PC-9 (cell line): ENCODE results near the gene LPCAT1. TPM values are rescaled to one million over a fixed set of nuclear protein-coding genes. Genes with fewer than 3 reads are reported as not detected.

Experiments
- BruUV-seq: library from RNA; stranded (reverse); fragments of 400-500 nt; replicated peaks from 2 replicates; lab custom pipeline; 2021; lab: Mats Ljungman, UMichigan
- CTCF ChIA-PET: fragments of 300-600 bp; sonication (Branson Sonifier 250); formaldehyde crosslinking; loops from one replicate; lab custom pipeline; 2022; ENCODE audit warnings: antibody characterized with exemption; lab: Charles Lee
- POLR2A ChIA-PET: fragments of 300-600 bp; sonication (Branson Sonifier 250); formaldehyde crosslinking; loops from one replicate; lab custom pipeline; 2022; ENCODE audit warnings: antibody characterized with exemption; ENCODE audit not compliant: unreplicated experiment; lab: Charles Lee
- DNase-seq, 2 experiments: peaks; one replicate each; pipeline versions ENCODE4 v3.0.0 to v3.0.0-alpha.2; 2015 to 2022; ENCODE audit warnings: mixed read lengths in 1 of 2
- H2AFZ ChIP-seq: fragments of 200-600 bp; sonication (generic); 2 replicates; pipeline ENCODE4 v1.8.1; 2017; ENCODE audit warnings: antibody characterized with exemption
- H3F3A ChIP-seq: fragments of 200-600 bp; sonication (generic); 2 replicates; pipeline ENCODE4 v1.8.1; 2017; ENCODE audit warnings: antibody characterized with exemption, mild to moderate bottlenecking, low read depth; ENCODE audit not compliant: insufficient read depth
- H3K27ac ChIP-seq: fragments of 200-600 bp; sonication (generic); 2 replicates; pipeline ENCODE4 v1.6.1; 2016; ENCODE audit warnings: mixed run types
- H3K27me3 ChIP-seq: fragments of 200-600 bp; sonication (generic); 2 replicates; pipeline ENCODE4 v1.6.1; 2016; ENCODE audit warnings: low read depth, mixed run types; ENCODE audit not compliant: insufficient read depth
- H3K36me3 ChIP-seq: fragments of 200-600 bp; sonication (generic); 2 replicates; pipeline ENCODE4 v1.6.1; 2016; ENCODE audit warnings: low read depth, mixed run types
- H3K4me1 ChIP-seq: fragments of 200-600 bp; sonication (generic); replicated peaks from 2 replicates; pipeline ENCODE4 v1.6.1; 2016; ENCODE audit warnings: mixed run types; ENCODE audit not compliant: insufficient read depth
- H3K4me2 ChIP-seq: fragments of 200-600 bp; sonication (generic); 2 replicates; pipeline ENCODE4 v1.6.1; 2017; ENCODE audit warnings: mixed run types
- H3K4me3 ChIP-seq: fragments of 200-600 bp; sonication (generic); 2 replicates; pipeline ENCODE4 v1.6.1; 2016; ENCODE audit warnings: mixed run types
- H3K79me2 ChIP-seq: fragments of 200-600 bp; sonication (generic); 2 replicates; pipeline ENCODE4 v1.6.1; 2017; ENCODE audit warnings: low read depth, mixed run types
- H3K9me2 ChIP-seq: fragments of 200-600 bp; sonication (generic); 2 replicates; pipeline ENCODE4 v1.8.1; 2017; ENCODE audit warnings: mild to moderate bottlenecking; ENCODE audit not compliant: insufficient read depth
- H3K9me3 ChIP-seq: fragments of 200-600 bp; sonication (generic); 2 replicates; pipeline ENCODE4 v1.8.1; 2016; ENCODE audit warnings: low read depth; ENCODE audit not compliant: insufficient read depth
- H4K20me1 ChIP-seq: fragments of 200-600 bp; sonication (generic); 2 replicates; pipeline ENCODE4 v1.8.1; 2017; ENCODE audit not compliant: insufficient read depth
- CTCF ChIP-seq: fragments of 200-600 bp; sonication (generic); conservative IDR thresholded peaks from 2 replicates; pipeline ENCODE4 v1.6.1; 2017; ENCODE audit warnings: mixed run types, antibody characterized with exemption, mild to moderate bottlenecking, moderate library complexity
- EZH2 ChIP-seq: fragments of 200-600 bp; sonication (generic); IDR thresholded peaks from 2 replicates; pipeline ENCODE4 v1.8.0; 2017; ENCODE audit warnings: antibody characterized with exemption, low read depth
- intact Hi-C: fragments of 100-400 bp; cut with micrococcal nuclease; formaldehyde crosslinking; loops from one replicate; pipeline ENCODE4 v1.10.0; 2022; ENCODE audit not compliant: unreplicated experiment
- total RNA-seq: library from RNA; stranded (reverse); gene quantifications from 2 replicates; pipeline ENCODE4 v1.2.3, GENCODE V29; 2021

Gene LPCAT1
- total RNA-seq, 1 experiment from 2014 or later = 96.1 TPM

DNA sequence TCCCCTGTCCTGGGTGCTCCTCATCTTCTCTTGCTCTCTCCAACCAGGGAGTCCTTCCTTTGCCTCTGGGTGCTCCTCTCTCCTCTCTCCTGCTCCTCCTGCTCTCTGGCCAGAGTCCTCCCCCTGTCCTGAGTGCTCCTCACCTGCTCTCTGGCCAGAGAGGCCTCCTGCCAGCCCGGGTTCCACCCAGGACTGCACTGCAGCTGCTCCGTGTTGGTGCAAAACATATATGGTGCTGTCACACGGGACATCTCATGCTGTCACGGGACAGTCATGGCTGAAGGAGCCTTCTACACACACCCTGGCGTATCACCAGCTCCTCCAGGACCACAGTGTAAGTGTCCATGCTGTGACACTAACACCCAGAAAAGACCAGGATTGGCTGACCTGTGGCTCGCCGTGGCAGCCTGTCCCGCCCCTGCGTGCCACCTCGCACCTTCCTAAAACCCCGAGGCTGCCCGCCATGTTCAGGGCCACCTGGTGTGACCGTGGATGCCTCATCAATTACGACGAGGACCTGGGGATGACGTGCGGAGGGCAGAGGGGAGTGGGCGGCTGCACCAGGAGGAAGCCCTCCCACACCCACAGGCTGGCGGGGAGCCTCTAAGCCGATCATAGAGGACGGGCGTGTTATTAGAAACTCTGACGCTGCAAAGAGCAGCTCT, 50.7 kb downstream of the LPCAT1 start:
- Histone ChIP-seq H3K9me2 (no peaks in the 10 kb centered on the region), H3K4me2 (no peak overlapping the region), H3K36me3 (no peaks in the 10 kb centered on the region; the same call in 1 of the 2 replicates), H3K4me3 (no peak overlapping the region), H2AFZ (no peak overlapping the region), H3F3A (no peaks in the 10 kb centered on the region), H3K27ac (no peak overlapping the region), H4K20me1 (no peaks in the 10 kb centered on the region; the same call in 1 of the 2 replicates), H3K79me2 (no peaks in the 10 kb centered on the region), H3K4me1 (no peaks in the 10 kb centered on the region), H3K27me3 (no peaks in the 10 kb centered on the region), H3K9me3 (no peaks in the 10 kb centered on the region)
- POLR2A ChIA-PET = no interaction called here
- DNase-seq = no peak
- BruUV-seq = no TSS peak
- intact Hi-C loops = no loop called here
- CTCF ChIA-PET = no interaction called here
- no peak for TF ChIP-seq EZH2

DNA sequence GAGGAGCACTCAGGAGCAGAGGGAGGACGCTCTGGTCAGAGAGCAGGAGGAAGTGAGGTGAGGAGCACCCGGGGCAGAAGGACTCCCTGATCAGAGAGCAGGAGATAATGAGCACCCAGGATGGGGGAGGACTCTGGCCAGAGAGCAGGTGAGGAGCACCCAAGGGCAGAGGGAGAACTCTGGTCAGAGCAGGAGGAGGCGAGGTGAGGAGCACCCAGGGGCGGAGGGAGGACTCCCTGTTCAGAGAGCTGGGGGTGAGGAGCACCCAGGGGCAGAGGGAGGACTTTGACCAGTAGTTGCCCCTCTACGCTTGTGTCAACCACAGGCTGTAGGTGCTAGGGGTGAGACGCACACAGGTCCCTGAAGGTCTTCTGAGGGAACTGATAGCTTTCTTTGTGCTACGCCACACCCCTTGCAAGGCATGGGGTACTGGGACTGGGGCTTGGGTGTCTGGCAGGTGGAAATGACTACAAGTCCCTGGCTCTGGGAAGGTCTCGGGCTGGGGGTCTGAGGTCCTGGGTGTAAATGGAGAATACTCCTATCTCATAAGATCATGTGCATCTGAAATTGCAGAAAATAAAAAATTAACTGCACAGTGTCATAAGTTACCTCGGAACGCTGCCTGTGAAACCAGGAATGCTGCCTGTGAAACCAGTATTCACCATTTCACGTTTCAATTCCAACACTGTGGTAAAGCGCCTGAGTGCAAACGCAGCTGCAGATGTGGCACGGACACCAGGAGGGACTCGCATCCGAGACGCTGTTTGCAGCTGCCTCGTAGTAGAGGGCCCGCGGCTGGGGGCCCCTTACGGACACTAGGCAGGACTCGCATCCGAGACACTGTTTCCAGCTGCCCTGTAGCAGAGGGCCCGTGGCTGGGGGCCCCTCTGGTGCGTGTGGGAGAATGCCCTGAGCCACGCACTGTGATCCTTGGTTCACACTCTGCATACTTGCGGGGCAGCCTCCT, 51.5 kb downstream of the LPCAT1 start:
- H2AFZ ChIP-seq = no peak overlapping the region
- no peaks in the 10 kb centered on the region for H3K27me3 ChIP-seq
- no peak overlapping the region for H3K27ac ChIP-seq
- BruUV-seq = no TSS peak
- H4K20me1 ChIP-seq = no peaks in the 10 kb centered on the region; the same call in 1 of the 2 replicates
- CTCF ChIA-PET = no interaction called here
- H3K4me2 ChIP-seq = no peak overlapping the region
- H3K9me3 ChIP-seq = no peaks in the 10 kb centered on the region
- TF ChIP-seq CTCF (no peak), EZH2 (no peak)
- no peaks in the 10 kb centered on the region for H3K9me2 ChIP-seq
- H3K4me1 ChIP-seq = no peaks in the 10 kb centered on the region
- DNase-seq = no peak
- intact Hi-C loops = no loop called here
- no peaks in the 10 kb centered on the region; the same call in 1 of the 2 replicates for H3K36me3 ChIP-seq
- H3K4me3 ChIP-seq = no peak overlapping the region
- POLR2A ChIA-PET = no interaction called here
- no peaks in the 10 kb centered on the region for H3K79me2 ChIP-seq
- H3F3A ChIP-seq = no peaks in the 10 kb centered on the region

DNA sequence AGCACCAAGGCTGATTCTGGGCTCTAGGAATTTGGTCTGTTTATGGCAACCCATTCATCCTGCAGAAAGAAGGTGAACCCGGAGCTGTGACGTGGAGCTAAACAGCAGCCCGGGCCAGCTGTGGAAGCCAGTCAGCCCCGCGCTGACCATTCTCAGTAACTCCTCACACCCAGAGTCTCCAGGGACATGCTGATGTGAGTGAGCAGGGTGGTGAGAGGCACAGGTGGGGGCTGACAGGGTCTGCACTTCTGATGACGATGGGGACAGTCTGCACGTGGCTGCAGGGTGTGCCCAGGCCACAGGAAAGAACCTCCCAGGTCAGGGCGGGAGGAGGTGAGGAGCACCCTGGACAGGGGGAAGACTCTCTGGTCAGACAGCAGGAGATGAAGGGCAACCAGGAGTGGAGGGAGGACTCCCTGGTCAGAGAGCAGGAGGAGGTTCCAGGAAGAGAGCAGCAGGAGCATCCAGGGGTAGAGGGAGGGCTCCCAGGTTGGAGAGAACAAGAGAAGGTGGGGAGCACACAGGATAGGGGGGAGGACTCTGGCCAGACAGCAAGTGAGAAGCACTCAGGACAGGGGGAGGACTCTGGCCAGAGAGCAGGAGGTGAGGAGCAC, 52.4 kb downstream of the LPCAT1 start:
- intact Hi-C loops = no loop called here
- TF ChIP-seq CTCF (no peak), EZH2 (no peak)
- CTCF ChIA-PET = no interaction called here
- Histone ChIP-seq H4K20me1 (no peaks in the 10 kb centered on the region), H3K79me2 (no peaks in the 10 kb centered on the region), H3K36me3 (no peaks in the 10 kb centered on the region; the same call in 1 of the 2 replicates), H3K9me2 (no peaks in the 10 kb centered on the region), H3K27ac (no peak overlapping the region), H3F3A (peaks cover 5% of the 10 kb centered on the region; the same call in 1 of the 2 replicates), H3K27me3 (no peaks in the 10 kb centered on the region), H3K9me3 (no peaks in the 10 kb centered on the region), H3K4me2 (no peak overlapping the region), H3K4me1 (no peaks in the 10 kb centered on the region), H2AFZ (no peak overlapping the region), H3K4me3 (no peak overlapping the region)
- POLR2A ChIA-PET = no interaction called here
- DNase-seq = no peak
- BruUV-seq = no TSS peak
